Endothelial cell of umbilical vein (primary cell): ENCODE results near the gene RIMBP2. TPM values are rescaled to one million over a fixed set of nuclear protein-coding genes. Genes with fewer than 3 reads are reported as not detected.

Experiments
- BruUV-seq: library from RNA; stranded (reverse); fragments of 400-500 nt; replicated peaks from 2 replicates; lab custom pipeline; 2021; lab: Mats Ljungman, UMichigan
- CTCF ChIA-PET: fragments of 300-600, 350-600 bp; sonication (Branson Sonifier 250); formaldehyde crosslinking; loops from one replicate; lab custom pipeline; 2021; ENCODE audit warnings: antibody characterized with exemption, inconsistent platforms; lab: Charles Lee
- POLR2A ChIA-PET: fragments of 300-600, 350-600 bp; sonication (Branson Sonifier 250); formaldehyde crosslinking; loops from one replicate; lab custom pipeline; 2021; ENCODE audit warnings: antibody characterized with exemption, inconsistent platforms; lab: Charles Lee
- DNase-seq: peaks from one replicate; pipeline ENCODE4 v3.0.0-alpha.2; 2011; ENCODE audit warnings: low read depth, low spot score
- FAIRE-seq: peaks from 2 replicates; lab custom pipeline; 2011; peaks lifted over from hg19 to GRCh38; lab: Jason Lieb, UNC
- H2AFZ ChIP-seq: 2 replicates; pipeline ENCODE4 v1.6.0; 2012; ENCODE audit warnings: low read depth, low read length, control low read depth, inconsistent platforms
- H3K27ac ChIP-seq: 2 replicates; pipeline ENCODE4 v1.5.1; 2011; ENCODE audit warnings: low read depth, mild to moderate bottlenecking, control low read depth, low read length, moderate library complexity; ENCODE audit not compliant: insufficient read depth
- H3K27me3 ChIP-seq, 2 experiments: 2 replicates each; pipeline versions ENCODE4 v1.6.0 to v1.6.1; 2011; ENCODE audit warnings: low read length in 2 of 2, mixed read lengths in 1 of 2; ENCODE audit not compliant: control insufficient read depth in 2 of 2, insufficient read depth in 2 of 2
- H3K36me3 ChIP-seq, 2 experiments: 2 replicates in 1 of 2; 3 replicates in 1 of 2; pipeline ENCODE4 v1.5.1; 2011; ENCODE audit warnings: low read length in 2 of 2, mild to moderate bottlenecking in 1 of 2, moderate library complexity in 1 of 2; ENCODE audit not compliant: control insufficient read depth in 2 of 2, insufficient read depth in 2 of 2; ENCODE audit errors: extremely low read depth in 1 of 2
- H3K4me1 ChIP-seq: 3 replicates; pipeline ENCODE4 v1.5.1; 2011; ENCODE audit warnings: mild to moderate bottlenecking, low read length; ENCODE audit not compliant: control insufficient read depth, insufficient read depth; ENCODE audit errors: extremely low read depth
- H3K4me2 ChIP-seq: 2 replicates; pipeline ENCODE4 v1.6.1; 2011; ENCODE audit warnings: low read length, control low read depth, mixed read lengths; ENCODE audit not compliant: insufficient read depth
- H3K4me3 ChIP-seq, 3 experiments: fragments of 200-600 bp in 1 of 3; sonication (generic), shearing (Covaris generic) in 1 of 3; replicated peaks in 1 of 3; 2 replicates each; pipeline ENCODE4 v1.5.1; 2011 to 2016; ENCODE audit warnings: control low read depth in 3 of 3, low read length in 3 of 3, mild to moderate bottlenecking in 2 of 3, inconsistent platforms in 1 of 3, low read depth in 1 of 3, moderate library complexity in 1 of 3; ENCODE audit not compliant: insufficient read depth in 1 of 3
- H3K79me2 ChIP-seq: 2 replicates; pipeline ENCODE4 v1.6.0; 2012; ENCODE audit warnings: low read length, inconsistent platforms; ENCODE audit not compliant: control insufficient read depth, insufficient read depth
- H3K9ac ChIP-seq: replicated peaks from 2 replicates; pipeline ENCODE3; 2011; ENCODE audit warnings: low read length, control low read depth; ENCODE audit not compliant: insufficient read depth; ENCODE audit errors: extremely low read depth
- H3K9me1 ChIP-seq: replicated peaks from 3 replicates; pipeline ENCODE4 v1.6.0; 2011; ENCODE audit warnings: mild to moderate bottlenecking, low read length; ENCODE audit not compliant: control insufficient read depth, insufficient read depth; ENCODE audit errors: extremely low read depth
- H3K9me3 ChIP-seq: replicated peaks from 2 replicates; pipeline ENCODE4 v1.5.1; 2012; ENCODE audit warnings: low read length, inconsistent platforms; ENCODE audit not compliant: control insufficient read depth, insufficient read depth
- H4K20me1 ChIP-seq: replicated peaks from 2 replicates; pipeline ENCODE3; 2011; ENCODE audit warnings: mild to moderate bottlenecking, low read length; ENCODE audit not compliant: control insufficient read depth, insufficient read depth; ENCODE audit errors: extremely low read depth
- CTCF ChIP-seq, 2 donors: IDR thresholded peaks; 1 replicate in 1 of 2; 2 replicates in 1 of 2; pipeline ENCODE4 v1.5.1; 2011; ENCODE audit warnings: low read length in 2 of 2, mild to moderate bottlenecking in 2 of 2, moderate library complexity in 2 of 2, control low read depth in 1 of 2, inconsistent platforms in 1 of 2, low read depth in 1 of 2; ENCODE audit not compliant: insufficient read depth in 1 of 2; ENCODE audit errors: extremely low read depth in 1 of 2
- EZH2 ChIP-seq: IDR thresholded peaks from 2 replicates; pipeline ENCODE4 v1.6.1; 2012; ENCODE audit warnings: borderline replicate concordance, low read depth, mild to moderate bottlenecking, moderate library complexity, low read length, inconsistent platforms; ENCODE audit not compliant: severe bottlenecking
- FOS ChIP-seq: IDR thresholded peaks from 2 replicates; pipeline ENCODE4 v1.6.1; 2011; ENCODE audit warnings: mild to moderate bottlenecking, low read length, moderate library complexity, borderline replicate concordance; ENCODE audit not compliant: insufficient read depth
- GATA2 ChIP-seq: IDR thresholded peaks from 2 replicates; pipeline ENCODE4 v1.7.0; 2011; ENCODE audit warnings: low read depth, mild to moderate bottlenecking, moderate library complexity, mixed read lengths, low read length; ENCODE audit not compliant: insufficient read length, insufficient read depth
- JUN ChIP-seq: IDR thresholded peaks from 2 replicates; pipeline ENCODE4 v1.6.1; 2011; ENCODE audit warnings: borderline replicate concordance, low read depth; ENCODE audit not compliant: insufficient read length, insufficient read depth
- MAX ChIP-seq: IDR thresholded peaks from 2 replicates; pipeline ENCODE4 v1.6.1; 2011; ENCODE audit not compliant: insufficient read depth, insufficient read length
- MYC ChIP-seq: IDR thresholded peaks from one replicate; pipeline ENCODE4 v1.6.1; 2011; ENCODE audit warnings: mild to moderate bottlenecking, low read depth, low read length
- POLR2A ChIP-seq: IDR thresholded peaks from 2 replicates; pipeline ENCODE4 v1.6.1; 2012; ENCODE audit warnings: low read depth, mild to moderate bottlenecking, control low read depth, low read length
- POLR2AphosphoS5 ChIP-seq: IDR thresholded peaks from 2 replicates; pipeline ENCODE4 v1.6.1; 2012; ENCODE audit warnings: low read depth, mild to moderate bottlenecking, control low read depth, low read length, moderate library complexity; ENCODE audit not compliant: insufficient read depth
- dilution Hi-C: fragments of 300-500 bp; cut with MboI; formaldehyde crosslinking; loops from one replicate; pipeline ENCODE4 v1.15.0; 2019; ENCODE audit warnings: low sequenced_read_pairs; ENCODE audit not compliant: extremely low pct_ligation_motif_present
- intact Hi-C: fragments of 100-400 bp; cut with micrococcal nuclease; formaldehyde crosslinking; loops from one replicate; pipeline ENCODE4 v1.10.0; 2022
- polyA plus RNA-seq, 4 experiments: library from polyadenylated mRNA; depleted of rRNA in 3 of 4; stranded (reverse) in 3 of 4; unstranded in 1 of 4; fragments of >200 nt; gene quantifications; 2 replicates each; pipeline versions ENCODE4 v1.2.1 to v1.2.3, GENCODE V29; 2011 to 2012; ENCODE audit warnings: missing spikeins in 1 of 4
- total RNA-seq: library from RNA; stranded (reverse); gene quantifications from 2 replicates; pipeline ENCODE4 v1.2.3, GENCODE V29; 2021

Gene RIMBP2
- total and polyA plus RNA-seq, 2 donors (not counting 3 experiments of a cell fraction or from before 2014, with no cell fraction given) = 0.04 TPM; not detected in 1

GRCh38 chr12:130350715-130351114, 365.4 kb downstream of the RIMBP2 start:
- no peaks in the 10 kb centered on the region for H3K79me2 ChIP-seq
- H3K27ac ChIP-seq = no peak overlapping the region
- H2AFZ ChIP-seq = no peak overlapping the region
- no peak overlapping the region for H3K4me3 ChIP-seq
- H3K27me3 ChIP-seq = no peaks in the 10 kb centered on the region
- H3K4me2 ChIP-seq = no peak overlapping the region
- dilution Hi-C loops (no loop called here), intact Hi-C loops (no loop called here)
- H3K4me1 ChIP-seq = no peaks in the 10 kb centered on the region
- no peak overlapping the region for H3K9ac ChIP-seq
- FAIRE-seq = no peak
- no peak for DNase-seq
- no peaks in the 10 kb centered on the region for H3K36me3 ChIP-seq
- no peaks in the 10 kb centered on the region for H3K9me1 ChIP-seq
- POLR2A ChIA-PET = no interaction called here
- no TSS peak for BruUV-seq
- CTCF ChIA-PET = no interaction called here
- TF ChIP-seq POLR2AphosphoS5 (no peak), MYC (no peak), MAX (no peak), FOS (no peak), POLR2A (no peak), JUN (no peak), GATA2 (no peak), CTCF (IDR thresholded peaks at IDR 0.05; ENCODE audit: extremely low read depth in 1 of 2, insufficient read depth in 1 of 2, low read depth in 1 of 2, low read length in 2 of 2) (no peak), EZH2 (no peak)
- H3K9me3 ChIP-seq = peaks cover 2% of the 10 kb centered on the region
- H4K20me1 ChIP-seq = no peaks in the 10 kb centered on the region
